Measurements from ENCODE around the gene PRR36. TPM values are rescaled to one million over a fixed set of nuclear protein-coding genes. Genes with fewer than 3 reads are reported as not detected.
A peak's percentile ranks its signal among the peaks of the same experiment; 100 is the strongest.

Gene PRR36
- total RNA-seq, 1 experiment from 2014 or later: 0.03 TPM

DNA sequence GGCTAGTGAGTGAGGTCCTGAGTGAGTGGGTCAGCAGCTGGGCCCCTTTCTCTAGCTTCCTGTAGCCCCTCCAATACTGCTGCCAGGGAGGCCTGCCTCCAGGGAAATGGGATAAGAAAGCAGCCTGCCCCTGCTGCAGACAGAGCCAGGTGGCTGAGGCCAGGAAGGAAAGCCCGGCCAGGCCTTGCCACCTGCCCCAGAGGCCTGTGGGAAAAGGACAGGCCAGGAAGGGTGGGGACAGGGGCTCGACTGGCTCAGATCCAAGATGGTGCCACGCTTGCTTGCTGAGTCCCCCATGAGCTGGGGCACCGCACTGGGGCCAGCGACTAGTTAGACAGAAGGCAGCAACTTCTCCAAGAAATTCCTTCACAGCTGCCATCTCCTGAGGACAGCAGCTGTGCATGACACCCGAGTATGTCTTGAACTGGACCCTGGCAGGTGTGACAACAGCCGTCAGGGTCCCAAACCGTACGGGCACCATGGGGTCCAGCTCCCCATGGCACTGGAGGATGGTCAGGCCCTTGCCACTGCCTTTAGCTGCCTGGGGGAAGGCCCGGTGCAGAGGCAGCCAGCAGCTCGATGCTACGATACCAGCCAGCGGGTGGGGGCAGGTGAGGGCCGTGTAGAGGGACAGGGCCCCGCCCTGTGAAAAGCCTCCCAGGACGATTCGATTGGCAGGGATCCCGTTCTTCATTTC, 5.1 kb upstream of the PRR36 start:
- in situ Hi-C loops (cut with HindIII; ENCODE audit: low sequenced_read_pairs): no loop called here
- no peak for DNase-seq (ENCODE audit: low spot score)

DNA sequence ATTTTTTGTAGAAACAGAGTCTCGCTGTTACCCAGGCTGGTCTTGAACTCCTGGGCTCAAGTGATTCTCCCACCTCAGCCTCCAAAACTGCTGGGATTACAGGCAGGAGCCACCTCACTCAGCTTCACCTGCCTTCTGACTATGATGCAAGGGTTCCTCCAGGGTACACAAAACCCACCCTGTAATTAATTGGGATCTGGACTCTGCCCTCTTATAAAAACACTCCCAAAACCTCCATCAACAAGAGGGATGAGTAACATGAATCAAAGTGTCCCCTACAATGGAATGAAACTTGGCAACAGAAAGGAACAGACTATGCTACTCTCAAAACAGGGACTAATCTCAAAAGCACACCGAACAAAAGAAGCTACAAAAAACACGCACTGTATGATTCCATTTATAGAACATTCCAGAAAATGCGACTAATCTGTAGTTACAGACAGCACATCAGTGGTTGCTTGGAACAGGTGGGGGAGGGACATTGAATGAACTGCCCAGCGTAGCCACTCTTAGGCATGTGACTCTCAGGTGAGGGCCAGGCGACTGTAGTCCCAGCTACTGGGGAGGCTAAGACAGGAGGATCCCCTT, 3.2 kb upstream of the PRR36 start:
- no peak for DNase-seq (ENCODE audit: low spot score)

DNA sequence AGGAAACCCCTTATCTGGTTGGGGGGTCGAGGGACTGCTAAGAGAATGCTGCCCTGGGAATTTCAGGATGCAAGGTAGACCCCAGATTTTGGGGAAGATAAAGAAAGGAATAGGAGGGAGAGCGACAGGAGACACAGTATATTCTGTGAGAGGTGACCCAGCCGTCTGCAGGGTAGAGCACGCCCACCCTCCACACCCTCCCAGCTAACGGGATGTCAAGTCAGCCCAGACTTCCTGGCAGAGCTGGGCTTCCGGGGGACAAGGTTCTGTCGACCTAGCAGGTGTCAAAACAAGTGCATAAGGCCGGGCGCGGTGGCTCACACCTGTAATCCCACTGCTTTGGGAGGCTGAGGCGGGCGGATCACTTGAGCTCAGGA, 695 bp upstream of the PRR36 start:
- no peak for DNase-seq (ENCODE audit: low spot score)
- in situ Hi-C loops (cut with HindIII; ENCODE audit: low sequenced_read_pairs): no loop called here

More for the DNA sequence above, 3.2 kb upstream of the PRR36 start:
- in situ Hi-C loops (cut with HindIII; ENCODE audit: low sequenced_read_pairs): no loop called here

DNA sequence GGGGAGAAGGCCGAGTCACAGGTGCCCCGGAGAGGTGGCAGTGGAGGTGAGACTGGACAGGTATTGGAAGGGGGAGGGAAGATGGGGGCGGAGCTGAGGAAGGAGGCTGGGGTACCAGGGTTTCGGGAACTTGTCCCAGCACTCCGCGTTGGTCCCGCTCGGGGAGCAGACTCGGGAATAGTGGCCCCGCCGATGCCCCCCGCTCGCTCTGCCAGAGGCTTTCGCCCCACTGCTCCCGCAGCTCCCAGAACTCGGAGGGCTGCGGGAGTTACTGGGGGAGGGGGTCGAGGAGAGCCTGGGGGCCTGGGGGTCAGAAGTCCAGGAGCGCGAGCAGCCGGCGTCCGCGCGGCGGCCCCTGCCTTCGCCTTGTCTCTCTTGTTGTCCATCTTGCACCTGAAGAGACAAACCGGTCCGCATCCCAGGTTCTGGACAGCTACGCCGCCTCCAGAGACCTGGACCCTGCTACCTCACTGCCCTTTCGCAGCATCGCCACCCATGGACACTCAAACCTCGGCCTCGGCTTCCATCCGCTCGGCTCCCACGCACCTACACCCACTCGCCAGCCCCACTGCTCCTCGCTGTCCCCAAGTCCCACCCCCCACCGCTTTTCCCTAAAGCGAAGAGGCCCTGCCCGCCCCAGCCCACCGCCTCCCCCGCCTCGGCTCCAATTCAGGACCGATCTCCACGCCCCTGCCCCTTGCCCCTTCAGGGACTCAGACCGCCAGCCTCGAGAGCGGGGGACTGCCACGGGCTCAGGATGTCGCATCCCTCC, 700 bp downstream of the PRR36 start:
- DNase-seq (ENCODE audit: low spot score): peak; percentile 38
- in situ Hi-C loops (cut with HindIII; ENCODE audit: low sequenced_read_pairs): no loop called here

DNA sequence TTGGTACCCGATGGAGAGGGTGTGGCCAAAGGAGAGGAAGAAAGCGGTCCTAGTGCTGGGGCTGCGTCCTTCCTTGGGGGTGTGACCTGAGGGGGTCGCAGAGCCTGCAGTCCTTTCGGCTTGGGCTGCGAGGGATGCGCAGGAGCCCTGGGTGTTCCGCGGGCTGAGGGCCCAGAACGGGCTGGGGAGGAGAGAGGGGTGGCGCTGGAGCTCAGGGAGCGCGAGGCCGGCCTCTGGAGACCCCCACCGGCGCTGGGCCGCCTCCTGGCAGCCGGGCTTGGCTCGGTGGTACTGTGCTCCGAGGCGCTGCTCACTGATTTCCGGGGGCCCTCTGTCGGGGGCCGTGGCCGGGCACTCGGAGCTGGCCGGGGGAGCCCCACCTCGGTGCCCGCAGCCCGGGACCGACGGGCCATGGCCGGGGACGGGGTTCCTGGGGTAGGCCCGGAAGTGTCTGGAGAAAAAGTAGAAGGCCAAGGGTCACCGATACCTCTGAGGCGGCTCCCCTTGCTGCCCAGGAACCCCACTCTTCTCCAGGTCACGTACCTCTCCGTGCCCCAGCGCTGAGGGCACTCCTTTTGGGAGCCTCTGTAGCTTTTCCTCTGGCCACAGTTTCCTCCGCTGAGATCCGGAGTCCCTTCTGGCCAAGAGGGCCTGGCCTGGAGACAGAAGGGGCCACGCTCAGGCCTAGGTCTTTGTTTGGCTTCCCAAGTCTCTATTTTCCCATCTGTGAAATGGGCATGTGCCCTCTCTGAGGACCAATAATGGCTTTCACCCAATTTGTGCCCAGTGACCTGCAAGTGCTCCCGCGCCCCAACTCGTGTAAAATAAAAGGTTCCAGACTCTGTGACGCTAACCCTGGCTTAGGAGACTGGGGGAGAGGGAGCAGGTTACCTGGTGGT, 1.6 kb downstream of the PRR36 start:
- no peak for DNase-seq (ENCODE audit: low spot score)
- in situ Hi-C loops (cut with HindIII; ENCODE audit: low sequenced_read_pairs): no loop called here

DNA sequence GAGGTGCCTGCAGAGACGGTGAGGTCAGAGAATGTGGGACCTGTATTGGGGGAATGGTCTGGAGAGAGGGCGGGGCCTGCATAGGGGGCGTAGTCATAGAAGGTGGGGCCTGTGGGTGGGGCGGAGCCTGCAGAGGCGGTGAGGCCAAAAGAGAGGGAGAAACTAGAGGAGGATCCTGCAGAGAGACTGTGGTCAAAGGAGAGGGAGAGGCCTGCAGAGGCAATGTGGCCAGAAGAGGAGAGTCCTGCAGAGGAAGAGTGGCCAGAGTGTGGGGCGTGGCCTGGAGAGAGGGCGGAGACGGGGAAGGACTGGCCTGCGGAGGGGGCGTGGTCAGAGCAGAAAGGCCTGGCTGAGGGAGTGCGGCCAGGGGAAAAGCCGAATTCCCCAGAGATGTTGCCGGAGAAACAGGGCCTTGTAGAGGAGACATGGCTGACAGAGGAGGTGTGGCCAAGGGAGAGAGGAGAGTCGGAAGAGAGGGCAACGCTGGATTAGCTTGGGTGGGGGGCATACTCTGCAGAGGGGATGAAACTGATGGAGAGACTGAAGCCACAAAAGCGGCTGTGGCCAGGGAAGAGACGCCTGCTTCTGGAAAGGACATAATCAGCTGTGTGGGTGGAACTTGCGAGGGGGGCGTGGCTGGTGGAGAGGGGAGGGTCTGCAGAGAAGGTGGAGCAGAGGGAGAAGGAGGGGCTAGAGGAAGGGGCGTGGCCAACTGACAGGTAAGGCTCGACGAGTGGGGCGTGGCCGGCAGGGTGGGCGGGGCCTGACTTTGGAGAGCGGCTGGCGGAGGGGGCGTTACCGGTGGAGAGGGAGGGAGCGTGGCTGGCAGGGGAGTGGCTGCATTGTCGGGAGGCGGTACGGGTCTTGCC, 2.5 kb downstream of the PRR36 start:
- in situ Hi-C loops (cut with HindIII; ENCODE audit: low sequenced_read_pairs): no loop called here
- DNase-seq (ENCODE audit: low spot score): peak; percentile 80

DNA sequence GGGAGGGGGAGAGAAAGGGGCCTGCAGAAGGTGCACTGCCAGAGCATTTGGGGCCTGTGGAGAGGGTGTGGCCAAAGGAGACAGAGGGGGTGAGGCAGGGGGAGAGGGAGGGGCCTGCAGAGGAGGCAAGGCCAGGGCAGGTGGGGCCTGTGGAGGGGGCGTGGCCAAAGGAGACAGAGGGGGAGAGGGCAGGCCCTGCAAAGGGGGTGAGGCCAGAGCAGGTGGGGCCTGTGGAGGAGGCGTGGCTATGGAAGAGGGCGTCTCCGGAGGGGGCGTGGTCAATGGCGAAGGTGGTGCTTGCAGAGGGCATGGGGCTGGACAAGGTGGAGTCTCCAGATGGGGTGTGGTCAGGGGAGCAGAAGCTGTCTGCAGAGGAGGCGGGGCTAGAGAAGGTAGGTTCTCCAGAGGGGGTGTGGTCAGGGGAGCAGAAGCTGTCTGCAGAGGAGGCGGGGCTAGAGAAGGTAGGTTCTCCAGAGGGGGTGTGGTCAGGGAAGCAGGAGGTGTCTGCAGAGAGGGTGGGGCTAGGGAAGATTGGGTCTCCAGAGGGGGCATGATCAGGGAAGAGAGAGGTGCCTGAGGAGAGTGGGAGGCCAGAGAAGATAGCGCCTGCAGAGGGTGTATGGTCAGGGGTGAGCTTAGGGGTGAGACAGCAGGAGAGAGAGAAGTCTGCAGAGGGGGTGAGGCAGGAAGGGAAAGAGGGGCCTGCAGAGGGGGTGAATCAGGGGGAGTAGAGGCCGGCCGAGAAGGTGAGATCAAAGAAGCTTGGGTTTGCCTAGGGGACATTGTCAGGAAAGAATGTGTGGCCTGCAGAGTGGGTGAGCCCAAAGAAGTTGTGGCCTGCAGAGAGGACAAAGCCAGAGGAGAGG, 3.4 kb downstream of the PRR36 start:
- in situ Hi-C loops (cut with HindIII; ENCODE audit: low sequenced_read_pairs): no loop called here
- peak; percentile 71 for DNase-seq (ENCODE audit: low spot score)

DNA sequence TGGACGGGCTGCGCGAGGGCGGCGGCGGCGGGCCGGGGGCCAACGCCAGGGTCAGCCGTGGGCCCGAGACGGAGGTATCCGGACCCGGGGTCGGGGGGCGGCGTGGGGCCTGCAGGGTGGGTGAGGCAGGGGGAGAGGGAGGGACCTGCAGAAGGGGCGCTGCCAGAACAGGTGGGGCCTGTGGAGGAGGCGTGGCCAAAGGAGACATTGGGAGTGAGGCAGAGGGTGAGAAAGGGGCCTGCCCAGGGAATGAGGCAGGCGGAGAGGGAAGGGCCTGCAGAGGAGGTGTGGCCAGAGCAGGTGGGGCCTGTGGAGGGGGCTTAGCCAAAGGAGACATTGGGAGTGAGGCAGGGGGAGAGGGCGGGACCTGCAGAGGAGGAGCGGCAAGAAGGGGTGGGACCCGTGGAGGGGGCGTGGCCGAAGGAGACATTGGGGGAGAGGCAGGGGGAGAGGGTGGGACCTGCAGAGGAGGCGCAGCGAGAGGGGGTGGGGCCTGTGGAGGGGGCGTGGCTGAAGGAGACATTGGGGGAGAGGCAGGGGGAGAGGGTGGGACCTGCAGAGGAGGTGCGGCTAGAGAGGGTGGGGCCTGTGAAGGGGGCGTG, 4.2 kb downstream of the PRR36 start:
- DNase-seq (ENCODE audit: low spot score): peak; percentile 67
- in situ Hi-C loops (cut with HindIII; ENCODE audit: low sequenced_read_pairs): no loop called here

DNA sequence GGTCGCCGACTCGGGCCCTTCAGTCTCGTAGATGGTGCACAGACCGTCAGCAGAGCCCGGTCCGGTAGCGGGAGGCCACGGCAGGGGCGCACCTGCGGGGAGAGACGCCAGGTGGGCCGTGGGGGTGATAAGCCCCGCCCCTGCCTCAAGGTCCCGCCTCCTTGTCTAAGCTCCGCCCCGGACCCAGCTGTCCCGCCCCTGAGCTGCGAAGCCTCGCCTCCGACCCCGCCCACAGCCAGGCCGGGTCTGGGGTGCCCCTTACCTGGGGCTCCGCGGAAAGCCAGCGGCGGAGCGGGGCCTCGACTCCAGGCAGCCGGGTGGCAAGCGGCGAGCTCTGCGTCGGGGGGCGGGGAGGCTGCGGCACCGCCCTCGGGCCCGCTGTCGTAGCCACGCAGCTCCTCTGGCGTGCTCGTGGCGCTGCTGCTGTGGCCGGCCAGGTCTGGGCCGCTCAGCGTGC, 4.7 kb downstream of the PRR36 start:
- DNase-seq (ENCODE audit: low spot score): peak; percentile 37

DNA sequence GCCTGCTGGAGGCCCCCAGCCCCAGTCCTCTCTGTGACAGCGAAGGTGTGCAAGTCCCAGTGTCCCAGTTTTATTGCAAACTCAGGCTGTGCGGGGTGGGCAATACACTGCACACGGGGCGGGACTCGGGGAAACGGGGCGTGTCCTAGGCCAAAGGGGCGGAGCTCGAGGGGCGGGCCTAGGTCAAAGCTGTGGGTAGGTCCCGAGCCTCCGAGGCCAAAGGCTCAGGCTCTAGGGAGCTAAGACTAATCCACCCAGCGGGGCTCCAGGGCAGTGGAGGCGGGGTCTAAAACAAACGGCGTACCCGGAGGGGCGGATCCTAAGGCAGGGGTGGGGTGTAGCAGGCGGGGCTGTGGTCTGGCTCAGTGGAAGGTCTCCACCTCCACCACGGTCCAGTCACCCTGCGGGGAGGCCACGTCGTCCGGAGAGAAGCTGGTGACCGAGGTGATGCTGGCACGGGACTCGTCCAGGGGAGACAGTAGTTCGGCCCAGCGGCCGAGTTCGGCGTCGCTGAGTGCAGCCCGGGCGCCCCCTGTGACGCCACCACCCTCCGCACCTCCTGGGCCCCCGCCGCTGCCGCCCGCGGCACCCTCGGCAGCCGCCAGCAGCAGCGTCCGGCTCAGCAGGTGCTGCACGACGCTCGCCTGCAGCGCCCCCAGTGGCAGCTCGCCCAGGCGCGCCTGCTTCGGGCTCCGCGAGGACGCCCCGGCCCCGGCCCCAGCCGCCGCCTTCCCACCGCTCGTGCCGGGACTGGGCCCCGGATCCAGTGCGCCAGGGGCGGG, 5.3 kb downstream of the PRR36 start:
- DNase-seq (ENCODE audit: low spot score): peak; percentile 64
- in situ Hi-C loops (cut with HindIII; ENCODE audit: low sequenced_read_pairs): no loop called here

More for the DNA sequence above, 4.7 kb downstream of the PRR36 start:
- in situ Hi-C loops (cut with HindIII; ENCODE audit: low sequenced_read_pairs): no loop called here

DNA sequence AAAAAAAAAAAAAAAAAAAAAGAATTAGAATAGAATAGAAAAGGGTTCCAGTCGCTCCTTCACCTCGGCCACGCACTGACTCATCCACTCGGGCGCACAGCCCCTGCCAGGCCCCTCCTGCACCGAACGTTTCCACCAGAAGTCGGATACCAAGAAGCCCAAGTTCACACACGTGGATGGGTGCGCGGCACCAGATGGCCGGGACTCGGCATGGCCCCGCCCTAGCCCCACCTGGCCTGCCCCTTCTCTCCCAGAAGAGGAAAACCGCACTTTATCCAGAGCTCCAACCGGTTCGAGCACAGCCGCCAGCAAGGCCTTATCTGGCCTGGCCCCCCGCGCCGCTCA, 5.9 kb downstream of the PRR36 start:
- peak; percentile 43 for DNase-seq (ENCODE audit: low spot score)
- in situ Hi-C loops (cut with HindIII; ENCODE audit: low sequenced_read_pairs): no loop called here

DNA sequence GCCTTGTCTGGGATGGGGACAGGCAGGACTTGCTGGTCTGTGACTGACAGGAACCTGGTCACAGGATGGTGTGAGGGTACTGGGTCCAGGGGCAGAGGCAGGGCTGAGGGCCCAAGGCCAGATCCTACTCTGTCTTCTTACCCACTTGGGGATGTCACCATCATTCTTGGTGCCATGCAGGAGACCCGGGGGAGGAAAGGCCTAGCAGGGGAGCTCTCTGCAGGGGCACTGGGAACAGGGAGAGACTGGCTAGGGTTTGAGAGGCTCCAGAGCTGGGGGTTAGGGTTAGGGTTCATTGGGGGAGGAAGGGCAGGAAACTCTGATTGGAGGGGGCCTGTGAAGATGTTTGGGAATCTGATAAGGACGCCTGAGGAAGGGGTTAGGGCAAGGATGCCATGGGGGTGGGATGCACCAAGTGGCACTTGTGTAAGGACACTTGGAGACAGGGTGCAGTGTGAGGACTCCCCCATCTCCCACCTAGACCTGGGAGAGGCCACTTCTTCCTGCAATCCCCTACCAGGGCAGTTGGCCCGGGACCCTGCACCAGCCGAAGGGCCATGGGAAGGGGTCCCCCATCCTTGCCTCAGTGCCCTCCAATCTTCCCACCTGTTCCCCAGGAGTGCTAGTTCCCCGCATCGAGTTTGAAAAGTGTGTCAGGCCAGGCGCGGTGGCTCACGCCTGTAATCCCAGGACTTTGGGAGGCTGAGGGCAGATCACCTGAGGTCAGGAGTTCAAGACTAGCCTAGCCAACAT, 6.9 kb downstream of the PRR36 start:
- no peak for DNase-seq (ENCODE audit: low spot score)
- in situ Hi-C loops (cut with HindIII; ENCODE audit: low sequenced_read_pairs): no loop called here

DNA sequence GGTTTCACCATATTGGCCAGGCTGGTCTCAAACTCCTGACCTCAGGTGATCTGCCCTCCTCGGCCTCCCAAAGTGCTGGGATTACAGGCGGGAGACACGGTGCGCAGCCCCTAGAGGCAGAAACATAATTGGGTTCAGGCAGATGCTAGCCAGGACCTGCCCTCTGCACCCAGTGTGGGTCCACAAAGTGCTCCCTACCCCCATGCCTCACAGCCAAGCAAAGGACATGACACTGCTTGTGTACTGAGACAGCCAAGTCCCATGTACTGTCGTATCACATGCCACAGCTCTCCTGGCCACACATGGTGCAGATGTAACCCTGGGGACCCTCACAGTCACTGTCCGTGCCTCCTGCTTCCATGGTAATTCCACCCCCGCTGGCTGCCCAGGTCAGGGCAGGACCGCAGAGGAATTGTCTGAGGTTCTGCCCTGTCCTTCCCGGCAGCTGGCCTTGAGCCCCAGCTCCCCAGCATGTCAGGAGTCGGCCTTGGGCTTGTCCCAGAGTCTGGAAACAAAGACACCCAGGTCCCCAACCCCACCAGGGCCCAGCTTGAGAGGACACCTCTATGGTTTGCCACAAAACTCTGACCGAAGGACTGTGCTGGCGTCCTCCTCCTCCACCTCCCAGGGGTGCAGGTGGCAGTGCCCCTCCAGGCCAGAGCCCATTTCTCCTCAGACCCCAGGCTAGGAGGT, 7.6 kb downstream of the PRR36 start:
- no peak for DNase-seq (ENCODE audit: low spot score)
- in situ Hi-C loops (cut with HindIII; ENCODE audit: low sequenced_read_pairs): no loop called here

DNA sequence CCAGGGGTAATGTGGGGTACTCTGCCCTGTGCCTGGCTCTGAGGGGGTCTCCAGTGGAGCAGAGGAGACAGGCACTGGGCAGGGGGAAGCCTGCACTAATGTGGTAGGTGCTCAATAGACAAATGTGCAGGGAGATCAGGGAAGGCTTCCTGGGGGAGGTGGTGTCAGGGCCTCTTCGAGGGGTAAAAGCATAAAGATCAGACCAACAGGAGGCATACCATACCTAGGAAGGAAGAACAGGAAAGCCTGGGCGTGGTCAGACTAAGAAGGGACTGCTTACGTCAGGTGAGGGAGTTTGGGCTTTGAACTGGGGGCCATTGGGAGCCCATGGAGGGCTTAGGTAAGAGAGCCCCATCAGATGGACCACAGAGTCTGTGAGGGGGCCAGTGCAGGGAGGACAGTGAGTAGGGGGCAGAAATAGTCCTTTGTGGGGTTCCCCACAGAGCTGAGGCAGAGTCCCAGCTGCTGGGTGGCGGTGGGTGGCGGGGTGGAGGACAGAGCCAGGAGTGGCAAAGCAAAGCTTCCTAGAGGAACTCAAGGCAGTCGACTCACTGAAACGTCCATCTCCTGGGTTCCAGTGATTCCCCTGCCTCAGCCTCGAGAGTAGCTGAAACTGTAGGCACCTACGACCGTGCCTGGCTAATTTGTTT, 8.8 kb downstream of the PRR36 start:
- no peak for DNase-seq (ENCODE audit: low spot score)
- in situ Hi-C loops (cut with HindIII; ENCODE audit: low sequenced_read_pairs): no loop called here

DNA sequence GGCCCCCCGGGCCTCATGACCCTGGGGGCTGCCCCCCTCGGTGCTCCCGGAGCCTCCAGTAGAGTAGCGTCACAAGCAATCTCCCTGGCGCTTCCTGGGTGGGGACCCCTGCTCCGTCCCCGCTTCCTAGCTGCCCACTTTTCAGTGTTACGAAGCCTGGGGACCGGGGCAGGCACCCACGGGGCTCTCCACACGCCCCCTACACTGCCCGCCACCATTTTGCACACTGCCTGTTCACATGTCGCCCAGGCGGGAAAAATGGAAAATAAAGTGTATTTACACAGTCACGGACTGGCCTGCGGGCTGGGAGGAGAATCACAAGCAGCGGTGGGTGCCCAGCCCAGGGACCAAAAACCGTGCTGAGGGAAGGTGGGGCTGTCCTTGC, 9.5 kb downstream of the PRR36 start:
- in situ Hi-C loops (cut with HindIII; ENCODE audit: low sequenced_read_pairs): no loop called here
- DNase-seq (ENCODE audit: low spot score): no peak

Measured in G401 (cell line).